Measurements from ENCODE around the gene ENTPD7. TPM values are rescaled to one million over a fixed set of nuclear protein-coding genes. Genes with fewer than 3 reads are reported as not detected.

ENTPD7 gene
- total RNA-seq, 1 donor from 2014 or later, result 22.9 TPM

GRCh38 chr10:99631496-99631895 lies 27.8 kb upstream of the ENTPD7 start:
- Mint-ChIP-seq H3K9me3 (no peaks in the 10 kb centered on the region), H3K4me3 (no peak overlapping the region), H3K27ac (no peak overlapping the region), H3K27me3 (peaks cover 17% of the 10 kb centered on the region), H3K36me3 (no peaks in the 10 kb centered on the region), H3K4me1 (ENCODE audit: unreplicated experiment) (no peaks in the 10 kb centered on the region)
- no peak for DNase-seq (ENCODE audit: extremely low spot score, unreplicated experiment)
- TF ChIP-seq CTCF (conservative IDR thresholded peaks at IDR 0.05), result no peak

GRCh38 chr10:99633832-99634231 lies 25.5 kb upstream of the ENTPD7 start:
- DNase-seq (ENCODE audit: extremely low spot score, unreplicated experiment), result no peak
- no peak overlapping the region for H3K4me3 Mint-ChIP-seq
- no peaks in the 10 kb centered on the region for H3K4me1 Mint-ChIP-seq (ENCODE audit: unreplicated experiment)
- TF ChIP-seq CTCF (conservative IDR thresholded peaks at IDR 0.05), result no peak
- H3K27ac Mint-ChIP-seq, result no peak overlapping the region
- H3K27me3 Mint-ChIP-seq, result peaks cover 38% of the 10 kb centered on the region
- H3K9me3 Mint-ChIP-seq, result no peaks in the 10 kb centered on the region
- H3K36me3 Mint-ChIP-seq, result no peaks in the 10 kb centered on the region

GRCh38 chr10:99647601-99648151 lies 11.6 kb upstream of the ENTPD7 start:
- no peak for DNase-seq (ENCODE audit: extremely low spot score, unreplicated experiment)
- peaks cover 6% of the 10 kb centered on the region for H3K9me3 Mint-ChIP-seq
- TF ChIP-seq CTCF (conservative IDR thresholded peaks at IDR 0.05), result no peak
- H3K27ac Mint-ChIP-seq, result no peak overlapping the region
- no peaks in the 10 kb centered on the region for H3K4me1 Mint-ChIP-seq (ENCODE audit: unreplicated experiment)
- no peaks in the 10 kb centered on the region for H3K36me3 Mint-ChIP-seq
- no peak overlapping the region for H3K4me3 Mint-ChIP-seq
- peaks cover 11% of the 10 kb centered on the region for H3K27me3 Mint-ChIP-seq

- peaks cover 11% of the 10 kb centered on the region for H3K27me3 Mint-ChIP-seq
- no peak for TF ChIP-seq CTCF (conservative IDR thresholded peaks at IDR 0.05)
- no peak overlapping the region for H3K27ac Mint-ChIP-seq
- DNase-seq (ENCODE audit: extremely low spot score, unreplicated experiment), result no peak
- no peaks in the 10 kb centered on the region for H3K36me3 Mint-ChIP-seq
- peaks cover 6% of the 10 kb centered on the region for H3K9me3 Mint-ChIP-seq
- no peak overlapping the region for H3K4me3 Mint-ChIP-seq
- H3K4me1 Mint-ChIP-seq (ENCODE audit: unreplicated experiment), result no peaks in the 10 kb centered on the region
Measured at GRCh38 chr10:99648717-99649116, 10.6 kb upstream of the ENTPD7 start.

GRCh38 chr10:99652800-99653390 lies 6.4 kb upstream of the ENTPD7 start:
- no peak for TF ChIP-seq CTCF (conservative IDR thresholded peaks at IDR 0.05)
- H3K27me3 Mint-ChIP-seq, result peaks cover 20% of the 10 kb centered on the region
- no peak for DNase-seq (ENCODE audit: extremely low spot score, unreplicated experiment)
- H3K36me3 Mint-ChIP-seq, result no peaks in the 10 kb centered on the region
- no peaks in the 10 kb centered on the region for H3K9me3 Mint-ChIP-seq
- no peak overlapping the region for H3K4me3 Mint-ChIP-seq
- no peak overlapping the region for H3K27ac Mint-ChIP-seq
- no peaks in the 10 kb centered on the region for H3K4me1 Mint-ChIP-seq (ENCODE audit: unreplicated experiment)

Data from type B pancreatic cell (in vitro differentiated cells).